ENCODE data around the gene CDC42EP5.

CDC42EP5 gene

DNA sequence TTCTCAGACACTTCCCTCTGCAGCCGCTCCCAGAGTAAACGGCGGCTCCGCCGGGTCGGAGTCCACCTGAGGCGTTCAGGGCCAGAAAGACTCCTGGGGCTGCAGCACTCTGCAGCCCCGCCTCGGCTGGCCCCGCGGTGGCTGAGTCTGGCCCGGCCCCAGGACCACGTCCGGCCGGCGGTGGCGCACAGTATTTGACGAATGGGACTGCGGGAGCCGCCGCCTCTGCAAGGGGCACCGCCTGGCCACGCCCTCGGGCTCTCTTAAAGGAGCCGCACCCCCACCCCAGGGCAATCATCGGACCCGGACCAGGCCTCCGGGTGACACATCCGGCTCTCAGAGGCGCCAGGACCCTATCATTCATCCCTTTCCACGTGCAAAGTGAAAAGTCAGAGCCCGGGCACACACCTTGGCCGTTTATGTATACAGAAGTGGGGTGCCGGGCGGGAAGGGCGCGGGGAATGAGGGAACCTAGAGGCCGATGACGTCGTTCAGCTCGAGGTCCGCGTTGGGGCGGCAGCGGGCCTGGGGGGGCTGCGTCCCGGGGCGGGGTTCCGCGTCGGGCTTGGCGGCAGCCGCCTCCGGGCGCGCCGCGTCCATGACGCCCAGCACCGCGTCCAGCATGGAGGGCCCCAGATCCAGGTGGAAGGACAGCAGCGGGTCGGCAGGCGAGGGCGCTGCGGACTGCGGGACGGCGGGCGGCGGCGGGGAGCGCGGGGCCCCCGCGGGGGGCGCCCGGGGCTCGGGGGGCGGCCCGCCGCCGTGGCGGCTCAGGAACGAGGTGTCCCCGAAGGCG, 8.3 kb downstream of the CDC42EP5 start:
- H3K4me3 ChIP-seq (ENCODE audit: insufficient read depth in 1 of 2, low read depth in 1 of 2, low read length in 2 of 2), result peak overlapping the region; percentile 60 to 80

GRCh38 chr19:54464044-54464629, 9.0 kb downstream of the CDC42EP5 start:
- Histone ChIP-seq H3K36me3 (ENCODE audit: control insufficient read depth in 1 of 2, insufficient read depth in 2 of 2, low read depth in 1 of 2, low read length in 2 of 2) (peaks cover 30 to 45% of the 10 kb centered on the region in 2 experiments), H3K27ac (ENCODE audit: low read length, poor library complexity, severe bottlenecking) (peak overlapping the region; percentile 98), H4K91ac (ENCODE audit: low read length) (no peak overlapping the region), H4K8ac (ENCODE audit: low read length) (peak overlapping the region; percentile 4), H2BK120ac (ENCODE audit: low read depth, low read length) (no peak overlapping the region), H2BK5ac (ENCODE audit: low read depth, low read length, poor library complexity, severe bottlenecking) (peak overlapping the region; percentile 94), H3K18ac (ENCODE audit: low read depth in 1 of 2, low read length in 2 of 2) (peak overlapping the region; percentile 64 to 89), H2AFZ (ENCODE audit: low read depth, low read length) (peak overlapping the region; percentile 31), H3K23ac (ENCODE audit: low read length in 2 of 2) (no peak overlapping the region), H3K27me3 (ENCODE audit: control insufficient read depth in 1 of 2, insufficient read depth in 1 of 2, low read length in 2 of 2) (no peaks in the 10 kb centered on the region), H2BK12ac (ENCODE audit: low read length in 2 of 2) (no peak overlapping the region), H3K4me1 (ENCODE audit: control insufficient read depth, insufficient read depth, low read depth, low read length) (peaks cover 42% of the 10 kb centered on the region), H2BK15ac (ENCODE audit: low read depth, poor library complexity, severe bottlenecking) (no peak overlapping the region), H3K9me3 (ENCODE audit: control insufficient read depth, low read length) (no peaks in the 10 kb centered on the region), H2AK5ac (ENCODE audit: low read length, severe bottlenecking) (no peak overlapping the region), H3K9ac (ENCODE audit: low read length) (peak overlapping the region; percentile 63), H3K79me1 (replicated peaks; ENCODE audit: low read length, poor library complexity, severe bottlenecking) (peaks cover 4% of the 10 kb centered on the region), H3K14ac (ENCODE audit: low read length in 2 of 2) (no peak overlapping the region), H3K4me3 (ENCODE audit: insufficient read depth in 1 of 2, low read depth in 1 of 2, low read length in 2 of 2) (peak overlapping the region; percentile 60 to 80), H3K4ac (ENCODE audit: low read depth in 1 of 2, low read length in 2 of 2) (peak overlapping the region; percentile 64 to 66), H3K4me2 (ENCODE audit: low read length, poor library complexity, severe bottlenecking) (peak overlapping the region; percentile 94)
- 1% methylated on average over 26 of the region's 26 CpGs for WGBS
- DNase-seq, result peak; percentile 92

More for the DNA sequence above, 8.3 kb downstream of the CDC42EP5 start:
- Histone ChIP-seq H2BK15ac (ENCODE audit: low read depth, poor library complexity, severe bottlenecking) (peak overlapping the region; percentile 93), H3K4me1 (ENCODE audit: control insufficient read depth, insufficient read depth, low read depth, low read length) (peaks cover 35% of the 10 kb centered on the region), H3K14ac (ENCODE audit: low read length in 2 of 2) (no peak overlapping the region), H4K91ac (ENCODE audit: low read length) (peak overlapping the region; percentile 85), H3K9me3 (ENCODE audit: control insufficient read depth, low read length) (no peaks in the 10 kb centered on the region), H3K18ac (ENCODE audit: low read depth in 1 of 2, low read length in 2 of 2) (peak overlapping the region; percentile 55 to 92), H3K23ac (ENCODE audit: low read length in 2 of 2) (no peak overlapping the region), H3K36me3 (ENCODE audit: control insufficient read depth in 1 of 2, insufficient read depth in 2 of 2, low read depth in 1 of 2, low read length in 2 of 2) (peaks cover 24 to 38% of the 10 kb centered on the region in 2 experiments), H3K79me1 (replicated peaks; ENCODE audit: low read length, poor library complexity, severe bottlenecking) (peaks cover 4% of the 10 kb centered on the region), H2BK120ac (ENCODE audit: low read depth, low read length) (peak overlapping the region; percentile 58), H2AFZ (ENCODE audit: low read depth, low read length) (peak overlapping the region; percentile 76), H3K27me3 (ENCODE audit: control insufficient read depth in 1 of 2, insufficient read depth in 1 of 2, low read length in 2 of 2) (peaks cover 0 to 5% of the 10 kb centered on the region in 2 experiments), H3K9ac (ENCODE audit: low read length) (peak overlapping the region; percentile 63), H2BK12ac (ENCODE audit: low read length in 2 of 2) (peak overlapping the region in 1 of 2 experiments; percentile 85), H2AK5ac (ENCODE audit: low read length, severe bottlenecking) (no peak overlapping the region), H3K4ac (ENCODE audit: low read depth in 1 of 2, low read length in 2 of 2) (peak overlapping the region; percentile 66 to 71), H3K27ac (ENCODE audit: low read length, poor library complexity, severe bottlenecking) (peak overlapping the region; percentile 98), H2BK5ac (ENCODE audit: low read depth, low read length, poor library complexity, severe bottlenecking) (peak overlapping the region; percentile 94), H3K4me2 (ENCODE audit: low read length, poor library complexity, severe bottlenecking) (peak overlapping the region; percentile 94), H4K8ac (ENCODE audit: low read length) (peak overlapping the region; percentile 88)
- 20% methylated on average over 71 of the region's 87 CpGs for WGBS
- DNase-seq, result peak; percentile 90

DNA sequence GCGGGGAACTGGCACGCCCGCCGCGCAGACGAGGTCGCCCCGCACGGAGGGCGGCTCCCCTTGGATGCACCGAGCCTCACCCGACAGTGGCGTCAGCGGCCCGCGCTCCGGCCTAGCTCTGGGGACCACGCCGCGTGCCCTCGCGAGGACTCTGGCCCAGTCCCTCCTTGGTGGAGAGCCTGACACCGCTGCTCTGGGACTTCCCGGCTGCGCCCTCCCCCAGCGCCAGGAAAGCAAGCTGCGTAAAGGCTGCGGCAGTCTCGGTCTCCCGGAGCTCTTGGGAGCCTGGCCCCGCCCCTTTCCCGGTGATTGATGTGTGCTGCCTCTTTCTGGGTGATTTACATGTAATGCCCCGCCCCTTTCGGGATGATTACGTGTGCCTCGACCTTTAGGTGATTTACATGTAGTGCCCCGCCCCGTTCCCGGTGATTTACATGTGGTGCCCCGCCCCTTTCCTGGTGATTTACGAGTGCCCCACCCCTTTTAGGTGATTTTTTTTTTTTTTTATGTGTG, 9.5 kb downstream of the CDC42EP5 start, which contains the start of gene LENG9:
LENG9 (minus strand) TSS at position 248 of the 513 bp plus-strand sequence. CDS start 252 bp downstream, outside the sequence.
- peak within 1 kb of the TSS; percentile 8 to 100 for H3K14ac ChIP-seq (ENCODE audit: low read length in 2 of 2)
- H2BK12ac ChIP-seq (ENCODE audit: low read length in 2 of 2), result peak within 1 kb of the TSS; percentile 72 to 79
- peak within 1 kb of the TSS; percentile 100 for H4K91ac ChIP-seq (ENCODE audit: low read length)
- peak within 1 kb of the TSS; percentile 46 for H2AFZ ChIP-seq (ENCODE audit: low read depth, low read length)
- peak within 1 kb of the TSS in 1 of 2 experiments; percentile 100 for H3K23ac ChIP-seq (ENCODE audit: low read length in 2 of 2)
- peak within 1 kb of the TSS; percentile 74 for H2AK5ac ChIP-seq (ENCODE audit: low read length, severe bottlenecking)
- H4K8ac ChIP-seq (ENCODE audit: low read length), result peak within 1 kb of the TSS; percentile 98
- peaks cover 5% of the 10 kb centered on the region for H3K79me1 ChIP-seq (replicated peaks; ENCODE audit: low read length, poor library complexity, severe bottlenecking)
- H2BK15ac ChIP-seq (ENCODE audit: low read depth, poor library complexity, severe bottlenecking), result peak within 1 kb of the TSS; percentile 93
- H3K4me3 ChIP-seq (ENCODE audit: insufficient read depth in 1 of 2, low read depth in 1 of 2, low read length in 2 of 2), result peak within 1 kb of the TSS; percentile 70 to 80
- no peaks in the 10 kb centered on the region for H3K27me3 ChIP-seq (ENCODE audit: control insufficient read depth in 1 of 2, insufficient read depth in 1 of 2, low read length in 2 of 2)
- no peaks in the 10 kb centered on the region for H3K9me3 ChIP-seq (ENCODE audit: control insufficient read depth, low read length)
- WGBS, result 1% methylated on average over 41 of the region's 41 CpGs
- peak within 1 kb of the TSS; percentile 98 for H3K27ac ChIP-seq (ENCODE audit: low read length, poor library complexity, severe bottlenecking)
- peak; percentile 100 for DNase-seq
- H2BK120ac ChIP-seq (ENCODE audit: low read depth, low read length), result peak within 1 kb of the TSS; percentile 93
- H2BK5ac ChIP-seq (ENCODE audit: low read depth, low read length, poor library complexity, severe bottlenecking), result peak within 1 kb of the TSS; percentile 94
- peak within 1 kb of the TSS; percentile 87 for H3K9ac ChIP-seq (ENCODE audit: low read length)
- H3K18ac ChIP-seq (ENCODE audit: low read depth in 1 of 2, low read length in 2 of 2), result peak within 1 kb of the TSS; percentile 99 to 100
- H3K4me2 ChIP-seq (ENCODE audit: low read length, poor library complexity, severe bottlenecking), result peak within 1 kb of the TSS; percentile 94
- H3K36me3 ChIP-seq (ENCODE audit: control insufficient read depth in 1 of 2, insufficient read depth in 2 of 2, low read depth in 1 of 2, low read length in 2 of 2), result peaks cover 36 to 50% of the 10 kb centered on the region in 2 experiments
- peaks cover 47% of the 10 kb centered on the region for H3K4me1 ChIP-seq (ENCODE audit: control insufficient read depth, insufficient read depth, low read depth, low read length)
- peak within 1 kb of the TSS; percentile 99 for H3K4ac ChIP-seq (ENCODE audit: low read depth in 1 of 2, low read length in 2 of 2)

Data from mesenchymal stem cell (in vitro differentiated cells and primary cell).